Neural progenitor cell (in vitro differentiated cells): ENCODE results near the gene PRXL2A. TPM values are rescaled to one million over a fixed set of nuclear protein-coding genes. Genes with fewer than 3 reads are reported as not detected.
A peak's percentile ranks its signal among the peaks of the same experiment; 100 is the strongest.

ENCODE experiments used
- DNase-seq: peaks from one replicate; pipeline ENCODE4 v3.0.0-alpha.2; 2016; ENCODE audit warnings: low spot score
- H2AFZ ChIP-seq: fragments of 200-600 bp; sonication (generic); replicated peaks from 2 replicates; pipeline ENCODE4 v1.6.1; 2016; ENCODE audit warnings: antibody characterized with exemption
- H3F3A ChIP-seq: fragments of 200-600 bp; sonication (generic); 2 replicates; pipeline ENCODE4 v1.6.1; 2016; ENCODE audit warnings: antibody characterized with exemption, low read depth
- H3K27ac ChIP-seq: fragments of 200-600 bp; sonication (generic); 2 replicates; pipeline ENCODE4 v1.5.1; 2016; ENCODE audit warnings: mild to moderate bottlenecking
- H3K27me3 ChIP-seq: fragments of 200-600 bp; sonication (generic); 2 replicates; pipeline ENCODE4 v1.6.1; 2016; ENCODE audit warnings: mild to moderate bottlenecking, moderate library complexity
- H3K36me3 ChIP-seq: fragments of 200-600 bp; sonication (generic); 2 replicates; pipeline ENCODE4 v1.5.1; 2016
- H3K4me1 ChIP-seq: fragments of 200-600 bp; sonication (generic); 2 replicates; pipeline ENCODE4 v1.6.1; 2016; ENCODE audit warnings: mixed run types
- H3K4me2 ChIP-seq: fragments of 200-600 bp; sonication (generic); 2 replicates; pipeline ENCODE4 v1.6.1; 2016
- H3K4me3 ChIP-seq: fragments of 200-600 bp; sonication (generic); 2 replicates; pipeline ENCODE4 v1.5.1; 2016
- H3K79me2 ChIP-seq: fragments of 200-600 bp; sonication (generic); 2 replicates; pipeline ENCODE4 v1.6.1; 2016; ENCODE audit warnings: low read depth
- H3K9ac ChIP-seq: fragments of 200-600 bp; sonication (generic); 2 replicates; pipeline ENCODE4 v1.6.1; 2016
- H3K9me3 ChIP-seq: fragments of 200-600 bp; sonication (generic); 2 replicates; pipeline ENCODE4 v1.5.1; 2016; ENCODE audit warnings: low read depth
- H4K20me1 ChIP-seq: fragments of 200-600 bp; sonication (generic); 2 replicates; pipeline ENCODE4 v1.6.1; 2016; ENCODE audit warnings: low read depth
- H3K27ac Mint-ChIP-seq: 3 replicates; pipeline ENCODE4 v1.8.0; 2021; ENCODE audit warnings: mixed read lengths
- H3K27me3 Mint-ChIP-seq: 2 replicates; pipeline ENCODE4 v1.8.0; 2022; ENCODE audit warnings: low read depth, mild to moderate bottlenecking, inconsistent platforms, moderate library complexity, mixed read lengths; ENCODE audit not compliant: insufficient read depth
- H3K36me3 Mint-ChIP-seq: 3 replicates; pipeline ENCODE4 v1.8.0; 2021; ENCODE audit warnings: mixed read lengths
- H3K4me1 Mint-ChIP-seq: 3 replicates; pipeline ENCODE4 v1.8.0; 2021; ENCODE audit warnings: mixed read lengths
- H3K4me3 Mint-ChIP-seq: 3 replicates; pipeline ENCODE4 v1.8.0; 2021; ENCODE audit warnings: mild to moderate bottlenecking, moderate library complexity, mixed read lengths
- H3K9me3 Mint-ChIP-seq: 3 replicates; pipeline ENCODE4 v1.8.0; 2020; ENCODE audit warnings: mixed read lengths
- CTCF ChIP-seq: fragments of 200-600 bp; sonication (generic); IDR thresholded peaks from 2 replicates; pipeline ENCODE4 v1.5.1; 2017; ENCODE audit warnings: antibody characterized with exemption, mild to moderate bottlenecking
- EZH2 ChIP-seq: fragments of 200-600 bp; sonication (generic); IDR thresholded peaks from 2 replicates; pipeline ENCODE4 v1.6.1; 2017; ENCODE audit warnings: antibody characterized with exemption, mild to moderate bottlenecking, moderate library complexity
- EZH2phosphoT487 ChIP-seq: fragments of 200-600 bp; sonication (generic); IDR thresholded peaks from 2 replicates; pipeline ENCODE4 v1.6.1; 2017; ENCODE audit warnings: antibody characterized with exemption
- total RNA-seq: library from RNA; depleted of rRNA; stranded (reverse); fragments of >200 nt; gene quantifications from 2 replicates; pipeline ENCODE4 v1.2.3, GENCODE V29; 2015; ENCODE audit warnings: low replicate concordance

The PRXL2A gene
- total RNA-seq, 1 donor from 2014 or later = 107 TPM

GRCh38 chr10:80468806-80469421 is 60.6 kb downstream of the PRXL2A start:
- no peak overlapping the region for H3K27ac ChIP-seq
- no peaks in the 10 kb centered on the region for H3K9me3 ChIP-seq
- peaks cover 85% of the 10 kb centered on the region for H4K20me1 ChIP-seq
- Mint-ChIP-seq H3K27ac (peak overlapping the region; percentile 87), H3K4me3 (peak overlapping the region; percentile 60), H3K4me1 (peaks cover 80% of the 10 kb centered on the region), H3K36me3 (peaks cover 8% of the 10 kb centered on the region), H3K9me3 (no peaks in the 10 kb centered on the region), H3K27me3 (peaks cover 2% of the 10 kb centered on the region)
- H3K4me1 ChIP-seq = peaks cover 60% of the 10 kb centered on the region
- no peak for DNase-seq
- peaks cover 35% of the 10 kb centered on the region for H3F3A ChIP-seq
- H3K4me2 ChIP-seq = peak overlapping the region; percentile 62
- no peak for TF ChIP-seq EZH2
- no peak for TF ChIP-seq CTCF
- TF ChIP-seq EZH2phosphoT487 = no peak
- H3K27me3 ChIP-seq = no peaks in the 10 kb centered on the region
- no peak overlapping the region for H3K9ac ChIP-seq
- no peak overlapping the region for H2AFZ ChIP-seq
- H3K36me3 ChIP-seq = no peaks in the 10 kb centered on the region
- H3K79me2 ChIP-seq = peaks cover 97% of the 10 kb centered on the region
- H3K4me3 ChIP-seq = no peak overlapping the region

- Mint-ChIP-seq H3K36me3 (peaks cover 16% of the 10 kb centered on the region), H3K4me1 (peaks cover 76% of the 10 kb centered on the region), H3K27me3 (peaks cover 2% of the 10 kb centered on the region), H3K27ac (peak overlapping the region; percentile 46), H3K9me3 (peaks cover 5% of the 10 kb centered on the region), H3K4me3 (no peak overlapping the region)
- H3K4me1 ChIP-seq = peaks cover 59% of the 10 kb centered on the region
- H3K79me2 ChIP-seq = peaks cover 100% of the 10 kb centered on the region
- H3K4me2 ChIP-seq = no peak overlapping the region
- no peak for DNase-seq
- H4K20me1 ChIP-seq = peaks cover 95% of the 10 kb centered on the region
- H3K4me3 ChIP-seq = no peak overlapping the region
- no peaks in the 10 kb centered on the region for H3K36me3 ChIP-seq
- H3K27ac ChIP-seq = no peak overlapping the region
- H3K9me3 ChIP-seq = no peaks in the 10 kb centered on the region
- H3K27me3 ChIP-seq = no peaks in the 10 kb centered on the region
- no peak overlapping the region for H2AFZ ChIP-seq
- H3F3A ChIP-seq = peaks cover 26% of the 10 kb centered on the region
- H3K9ac ChIP-seq = no peak overlapping the region
- no peak for TF ChIP-seq EZH2
- no peak for TF ChIP-seq EZH2phosphoT487
- no peak for TF ChIP-seq CTCF
Measured at GRCh38 chr10:80470266-80470665, 61.9 kb downstream of the PRXL2A start.

GRCh38 chr10:80471001-80471400 is 62.6 kb downstream of the PRXL2A start:
- Histone ChIP-seq H3F3A (peaks cover 19% of the 10 kb centered on the region), H3K4me1 (peaks cover 52% of the 10 kb centered on the region), H3K79me2 (peaks cover 100% of the 10 kb centered on the region), H4K20me1 (peaks cover 99% of the 10 kb centered on the region), H3K27me3 (no peaks in the 10 kb centered on the region), H3K36me3 (no peaks in the 10 kb centered on the region), H3K9ac (no peak overlapping the region), H3K4me2 (no peak overlapping the region), H3K27ac (no peak overlapping the region), H2AFZ (no peak overlapping the region), H3K4me3 (no peak overlapping the region), H3K9me3 (no peaks in the 10 kb centered on the region)
- H3K27me3 Mint-ChIP-seq = peaks cover 2% of the 10 kb centered on the region
- peak overlapping the region; percentile 54 for H3K27ac Mint-ChIP-seq
- peaks cover 68% of the 10 kb centered on the region for H3K4me1 Mint-ChIP-seq
- no peak for DNase-seq
- H3K9me3 Mint-ChIP-seq = peaks cover 5% of the 10 kb centered on the region
- no peak overlapping the region for H3K4me3 Mint-ChIP-seq
- H3K36me3 Mint-ChIP-seq = peaks cover 19% of the 10 kb centered on the region
- TF ChIP-seq EZH2phosphoT487 (no peak), EZH2 (no peak), CTCF (no peak)
